GF-D8 (cell line): ENCODE data around the gene SUGCT.

Source experiments
- DNase-seq: peaks from one replicate; lab custom pipeline; 2025; lab: John Stamatoyannopoulos, UW

The SUGCT gene

DNA sequence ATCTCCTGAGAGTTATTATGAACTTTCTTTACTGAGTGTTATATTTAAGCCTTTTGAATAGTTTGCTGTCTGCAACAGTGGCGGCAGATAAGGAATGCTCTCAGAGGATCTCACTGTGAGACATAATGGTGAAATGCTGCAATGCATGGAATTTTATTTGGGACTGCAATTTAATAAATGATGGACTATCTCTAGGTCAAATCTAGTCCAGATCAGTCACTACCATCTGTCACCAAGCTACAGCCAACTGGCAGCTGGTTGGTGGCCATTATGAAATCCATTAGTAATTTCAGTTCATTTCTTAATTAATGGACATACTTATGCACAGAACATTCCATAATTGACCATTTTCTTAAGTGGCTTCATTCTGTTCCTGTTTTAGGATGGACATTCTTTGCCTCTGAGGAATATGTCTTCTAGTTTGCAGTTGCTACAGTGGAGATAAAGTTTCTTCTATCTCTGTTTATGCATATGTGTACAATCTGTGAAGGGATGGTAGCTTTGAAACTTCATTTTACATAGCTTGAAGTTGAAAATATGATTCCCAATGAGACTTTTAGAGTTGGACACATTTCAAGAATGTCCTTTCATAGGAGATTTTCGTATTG lies 586.6 kb downstream of the SUGCT start:
- DNase-seq: no peak

DNA sequence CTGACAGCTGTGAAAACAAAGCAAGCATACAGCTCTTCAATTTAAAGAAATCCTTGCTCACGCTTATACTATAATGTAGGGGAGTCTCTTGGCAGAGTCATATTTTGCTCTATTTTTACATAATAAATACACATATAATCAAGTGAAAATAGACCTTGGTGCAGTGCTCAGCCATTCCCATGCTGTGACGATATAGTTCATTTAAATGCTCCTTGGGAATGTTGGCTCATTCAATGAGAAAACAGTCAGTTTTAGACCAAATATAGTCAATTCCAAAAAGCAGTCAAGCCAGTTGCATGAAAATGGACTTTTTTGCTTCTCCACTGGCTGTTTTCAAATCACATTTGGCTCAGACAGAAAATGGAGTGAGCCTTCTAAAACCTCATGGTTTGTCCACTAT lies 587.4 kb downstream of the SUGCT start:
- DNase-seq: no peak

DNA sequence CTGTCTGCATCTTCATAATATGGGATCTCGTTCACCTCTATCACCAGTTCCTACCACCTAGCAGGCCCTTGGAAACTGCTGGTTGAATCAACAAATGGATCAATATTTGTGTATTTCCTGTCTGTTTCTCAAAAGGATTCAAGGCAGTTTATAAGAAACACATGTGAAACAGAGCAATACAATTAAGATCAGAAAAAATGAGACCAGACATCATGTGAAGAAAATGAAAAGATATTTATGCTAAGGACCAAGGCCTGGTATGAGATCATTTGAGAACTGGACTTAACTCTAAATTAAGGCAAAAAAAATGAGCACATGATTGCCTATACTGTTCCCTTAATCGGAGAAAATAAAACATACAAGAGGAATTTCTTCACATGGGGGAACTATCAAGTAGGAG lies 589.0 kb downstream of the SUGCT start:
- no peak for DNase-seq

DNA sequence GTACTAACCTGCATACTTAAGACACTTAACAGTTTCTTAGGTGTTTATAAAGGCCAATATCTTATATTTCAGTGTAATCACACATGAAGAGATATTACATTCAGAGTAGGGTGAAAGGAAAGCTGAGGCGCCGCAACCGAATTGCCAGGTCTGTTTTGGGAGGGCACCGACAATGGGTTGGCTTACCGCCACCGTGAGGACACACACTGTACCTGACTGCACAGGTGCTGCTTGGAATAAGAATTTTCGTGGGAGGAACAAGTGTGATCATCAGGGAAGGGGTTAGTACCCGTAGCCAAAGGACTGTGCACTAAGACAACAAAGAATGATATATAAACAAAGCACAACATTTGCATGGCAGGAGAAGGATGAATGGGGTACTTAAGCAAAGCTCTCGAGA lies 591.8 kb downstream of the SUGCT start:
- DNase-seq: no peak

DNA sequence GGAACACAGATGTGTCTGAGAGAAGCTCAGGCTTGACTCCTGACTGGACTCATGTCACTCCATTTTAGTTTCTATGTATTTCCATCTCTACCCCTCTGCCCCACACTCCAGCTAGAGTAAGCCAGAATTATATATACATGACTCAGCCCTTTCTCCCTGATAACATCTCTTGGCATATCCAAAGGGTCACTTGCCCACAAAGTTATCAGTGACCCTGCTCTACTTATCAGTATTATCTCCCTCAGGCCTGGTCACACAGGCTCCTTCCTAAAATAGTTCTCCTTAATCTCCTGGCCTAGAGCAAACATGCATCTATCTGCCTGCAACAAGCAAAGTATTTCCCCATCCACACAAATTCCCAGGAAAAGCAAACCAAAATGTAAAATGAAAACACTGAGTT lies 598.3 kb downstream of the SUGCT start:
- no peak for DNase-seq

DNA sequence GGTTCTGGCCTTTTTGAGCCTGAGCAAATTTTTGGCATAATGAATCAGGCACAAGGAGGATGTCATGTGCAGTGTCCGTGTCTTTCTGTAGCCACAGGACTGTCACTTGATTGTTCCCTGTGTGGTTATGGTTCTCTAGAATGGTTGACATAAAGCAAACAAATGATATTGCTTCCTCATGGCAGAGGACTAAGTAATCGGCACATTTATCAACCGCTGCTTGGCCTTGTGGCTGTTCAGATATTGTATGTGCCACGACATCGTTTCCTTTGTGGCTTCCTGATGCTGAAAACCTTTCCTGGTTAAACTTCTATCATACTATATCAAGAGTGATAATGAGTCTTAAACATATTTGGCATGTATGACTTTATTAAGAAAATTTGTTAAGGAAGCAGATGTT lies 598.8 kb downstream of the SUGCT start:
- peak; percentile 92 for DNase-seq

DNA sequence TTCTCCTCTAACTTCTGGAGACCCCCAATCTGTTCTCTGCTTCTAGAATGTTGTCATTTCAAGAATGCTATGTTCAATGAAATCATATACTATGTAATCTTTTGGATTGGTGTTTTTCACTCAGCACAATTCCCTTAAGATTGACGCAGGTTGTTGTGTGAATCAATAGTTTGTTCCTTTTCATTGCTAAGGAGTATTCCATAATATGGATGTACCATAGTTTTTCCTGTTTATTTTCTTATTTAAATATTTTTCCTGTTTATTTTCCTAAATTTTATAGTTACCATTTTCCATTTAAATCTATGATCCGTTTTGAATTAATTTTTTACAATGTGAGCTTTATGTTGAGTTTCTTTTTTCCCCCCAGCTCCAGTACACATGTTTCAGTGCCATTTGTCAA lies 604.5 kb downstream of the SUGCT start:
- DNase-seq: no peak

DNA sequence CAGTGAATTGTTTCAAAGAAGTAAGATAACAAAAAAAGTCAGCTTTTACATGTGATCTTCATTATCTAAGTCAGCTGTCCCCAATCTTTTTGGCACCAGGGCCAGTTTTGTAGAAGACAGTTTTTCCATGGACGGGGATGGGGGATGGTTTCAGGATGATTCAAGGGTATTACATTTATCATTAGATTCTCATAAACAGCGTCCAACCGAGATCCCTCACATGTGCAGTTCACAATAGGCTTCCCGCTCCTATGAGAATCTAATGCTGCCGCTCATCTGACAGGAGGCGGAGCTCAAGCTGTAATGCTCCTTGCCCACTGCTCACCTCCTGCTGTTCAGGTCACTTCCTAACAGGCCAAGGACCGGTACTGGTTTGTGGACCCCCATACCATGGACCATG lies 607.5 kb downstream of the SUGCT start:
- no peak for DNase-seq

DNA sequence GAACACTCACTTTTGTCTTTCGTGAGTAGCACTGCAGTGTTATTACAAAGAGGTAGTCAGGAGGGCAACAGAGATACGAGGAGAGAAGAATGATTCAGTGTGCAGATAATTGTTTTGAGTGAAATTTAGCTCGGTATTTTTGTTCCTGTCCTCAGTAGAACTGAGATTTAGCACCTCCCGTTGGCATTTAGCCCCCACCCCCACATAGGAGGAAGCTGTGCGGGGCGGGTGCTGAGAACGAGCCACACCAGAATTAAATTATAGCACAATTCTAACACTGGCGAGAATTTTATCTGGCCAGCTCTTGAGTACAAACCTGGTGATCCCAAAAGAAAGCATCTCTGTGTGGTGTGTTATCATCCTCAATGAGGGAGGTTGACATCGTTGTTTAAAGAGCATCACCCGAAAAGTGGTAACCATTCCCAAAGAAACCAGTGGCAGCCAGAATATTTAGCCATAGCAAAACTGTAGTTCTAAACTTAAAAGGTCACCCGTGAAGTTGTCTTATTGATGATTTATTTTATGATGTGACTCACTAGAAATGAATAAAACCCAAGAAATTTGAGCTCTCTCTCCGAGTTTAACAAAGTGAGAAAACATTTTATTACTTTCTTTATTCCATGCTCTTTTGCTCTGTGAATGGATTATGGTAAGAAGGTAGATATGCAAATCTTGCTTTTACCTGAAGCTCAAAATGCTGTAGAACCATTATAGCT lies 612.2 kb downstream of the SUGCT start:
- no peak for DNase-seq

DNA sequence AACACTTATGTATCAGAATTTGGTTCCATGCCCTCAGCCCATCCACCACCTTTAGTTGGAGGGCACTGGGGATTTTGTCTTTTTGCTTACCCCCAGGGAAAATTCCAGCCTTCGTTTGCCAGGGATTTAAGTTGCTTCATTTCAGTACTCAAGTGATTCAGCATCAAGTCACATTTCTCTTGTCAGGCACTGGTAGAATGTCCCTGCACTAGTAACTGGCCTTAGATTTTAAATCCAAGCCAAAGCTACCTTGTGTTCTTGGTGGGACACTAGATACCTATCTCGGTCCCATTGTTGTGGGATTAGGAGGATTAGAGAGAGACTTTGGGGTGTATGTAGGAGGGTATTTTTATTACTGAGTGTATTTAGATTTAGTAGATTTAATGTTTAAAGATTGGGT lies 613.1 kb downstream of the SUGCT start:
- no peak for DNase-seq

DNA sequence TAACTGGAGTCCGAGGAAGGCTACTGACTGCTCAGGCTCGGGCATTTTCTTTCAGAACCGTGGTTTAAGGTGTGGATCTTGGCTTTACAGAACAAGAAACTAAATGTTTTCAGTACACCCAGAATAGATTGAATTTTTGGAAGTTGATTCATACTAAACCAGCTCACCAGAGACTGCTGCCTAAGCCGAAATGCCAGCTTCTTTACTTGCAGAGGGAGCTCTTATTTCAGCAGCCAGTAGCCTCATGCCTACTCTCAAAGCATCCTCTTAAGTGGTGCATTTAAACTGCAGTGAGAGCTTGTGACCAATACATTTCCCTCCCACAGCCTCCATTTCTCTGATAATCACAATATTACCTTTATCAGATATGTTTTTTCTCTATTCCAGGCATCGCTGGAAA lies 615.1 kb downstream of the SUGCT start:
- DNase-seq: no peak

DNA sequence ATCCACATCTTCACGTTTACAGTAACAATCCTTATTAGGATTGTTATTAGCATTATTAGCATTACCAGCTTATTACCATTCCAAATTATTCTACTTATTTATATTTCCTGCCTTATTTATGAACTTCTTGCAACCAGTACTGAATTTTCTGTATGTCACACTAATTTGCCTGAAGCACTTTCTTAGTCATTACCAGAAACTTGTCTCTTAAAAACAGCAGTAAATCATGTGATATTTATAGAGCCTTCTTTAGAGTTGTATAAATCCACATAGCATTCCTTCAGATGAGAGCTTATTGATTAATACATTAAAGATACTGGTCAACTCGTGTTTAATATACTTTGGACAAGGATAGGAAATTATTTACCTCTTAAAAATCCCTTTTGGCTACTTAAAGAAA lies 618.6 kb downstream of the SUGCT start:
- DNase-seq: no peak

DNA sequence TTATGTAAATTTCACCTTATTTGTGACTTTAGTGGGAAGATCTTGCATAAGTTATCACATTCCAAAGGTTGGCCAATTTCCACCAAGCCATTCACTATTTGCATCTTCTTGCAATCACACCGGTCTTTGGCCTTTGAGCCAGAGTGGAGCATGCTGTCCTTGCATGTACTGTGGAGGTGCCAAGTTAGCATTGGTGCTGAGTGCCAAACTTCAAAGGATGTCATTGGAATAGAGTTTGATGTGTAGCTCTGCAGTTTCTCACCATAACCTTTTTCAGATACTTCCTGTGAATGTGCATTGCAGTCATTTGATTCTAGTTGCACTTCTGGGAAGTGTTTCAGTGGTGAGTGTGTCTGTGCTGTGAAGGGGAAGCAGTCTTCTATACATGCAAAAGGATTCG lies 620.6 kb downstream of the SUGCT start:
- no peak for DNase-seq

DNA sequence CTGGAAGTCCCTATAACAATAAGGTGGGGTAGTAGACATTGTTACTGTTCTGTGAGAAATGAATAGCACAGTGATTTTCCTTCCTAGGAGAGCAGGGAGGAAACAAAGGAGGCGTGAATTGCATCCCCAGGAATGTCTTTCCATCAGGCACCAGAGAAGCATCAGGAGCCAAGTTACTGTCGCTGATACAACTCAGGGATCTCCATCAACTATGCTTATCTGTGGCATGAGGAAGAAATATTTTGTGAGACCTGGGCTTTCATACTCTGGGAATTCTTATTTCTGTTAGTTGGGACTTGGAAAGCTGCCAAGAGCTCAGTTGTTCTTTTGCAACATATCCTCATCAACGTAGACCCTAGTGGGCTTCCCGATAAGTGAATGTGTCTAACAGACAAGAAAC lies 622.3 kb downstream of the SUGCT start:
- no peak for DNase-seq

DNA sequence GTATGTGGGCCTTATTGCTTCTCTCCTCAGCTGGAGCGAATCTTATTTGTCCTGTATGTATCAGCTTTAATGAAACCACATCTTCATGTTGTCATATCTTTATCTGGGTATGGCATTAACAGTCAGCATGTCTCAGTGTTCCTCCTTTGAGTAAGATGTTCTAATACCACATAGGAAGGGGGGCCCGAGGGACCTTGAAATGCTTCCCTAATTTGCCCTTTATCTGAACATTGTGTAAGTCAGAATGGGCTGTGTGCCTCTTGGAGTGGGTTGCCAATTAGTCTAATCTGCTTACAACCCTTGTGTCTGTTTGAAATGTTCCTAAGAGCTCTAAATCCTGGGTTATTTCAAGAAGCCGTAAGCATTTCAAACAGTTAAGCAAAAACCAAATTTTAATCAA lies 623.8 kb downstream of the SUGCT start:
- DNase-seq: no peak

DNA sequence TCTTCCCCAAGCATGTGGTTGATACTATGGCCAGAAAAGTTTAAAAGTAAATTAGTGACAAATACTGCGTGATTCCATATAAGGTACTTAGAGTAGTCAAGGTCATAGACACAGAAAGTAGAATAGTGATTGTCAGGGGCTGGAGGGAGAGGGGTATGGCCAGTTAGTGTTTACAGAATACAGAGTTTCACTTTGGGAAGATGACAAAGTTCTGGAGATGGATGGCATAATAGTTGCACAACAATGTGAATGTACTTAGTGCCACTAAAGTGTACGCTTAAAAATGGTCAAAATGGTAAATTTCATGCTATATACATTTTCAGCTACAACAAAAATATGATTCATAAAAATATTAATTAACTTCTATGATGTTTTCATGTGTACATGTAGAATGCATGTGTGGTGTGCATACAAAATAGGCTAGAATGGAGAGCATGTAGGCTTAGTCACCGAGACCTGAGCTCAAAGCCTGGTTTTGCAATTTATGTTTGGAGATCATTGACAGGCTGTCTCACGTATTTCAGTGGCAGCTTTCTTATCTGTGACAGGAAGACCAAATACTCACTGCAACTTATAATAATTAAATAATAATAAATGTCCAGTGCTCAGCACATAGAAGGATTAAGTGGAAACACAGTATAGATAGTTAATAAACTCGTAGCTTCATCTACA lies 625.6 kb downstream of the SUGCT start:
- no peak for DNase-seq

DNA sequence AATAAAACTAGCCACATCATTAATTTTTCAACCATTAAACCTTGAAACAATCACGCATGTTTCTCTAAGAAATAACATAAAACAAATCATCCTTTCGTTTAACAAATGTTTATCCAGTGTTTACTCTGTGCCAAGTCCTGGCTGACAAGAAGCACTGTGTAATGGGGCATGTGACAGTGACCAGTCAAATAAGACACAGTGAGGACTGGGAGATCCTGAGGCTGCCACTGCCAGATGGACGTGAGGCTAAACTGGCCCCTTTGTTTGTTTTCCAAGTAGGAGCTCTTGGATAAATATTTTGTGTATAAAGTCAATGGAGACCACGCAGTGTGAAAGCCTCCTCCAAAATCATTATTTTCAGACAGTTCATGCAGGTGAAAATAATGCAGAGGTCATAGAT lies 626.2 kb downstream of the SUGCT start:
- no peak for DNase-seq

DNA sequence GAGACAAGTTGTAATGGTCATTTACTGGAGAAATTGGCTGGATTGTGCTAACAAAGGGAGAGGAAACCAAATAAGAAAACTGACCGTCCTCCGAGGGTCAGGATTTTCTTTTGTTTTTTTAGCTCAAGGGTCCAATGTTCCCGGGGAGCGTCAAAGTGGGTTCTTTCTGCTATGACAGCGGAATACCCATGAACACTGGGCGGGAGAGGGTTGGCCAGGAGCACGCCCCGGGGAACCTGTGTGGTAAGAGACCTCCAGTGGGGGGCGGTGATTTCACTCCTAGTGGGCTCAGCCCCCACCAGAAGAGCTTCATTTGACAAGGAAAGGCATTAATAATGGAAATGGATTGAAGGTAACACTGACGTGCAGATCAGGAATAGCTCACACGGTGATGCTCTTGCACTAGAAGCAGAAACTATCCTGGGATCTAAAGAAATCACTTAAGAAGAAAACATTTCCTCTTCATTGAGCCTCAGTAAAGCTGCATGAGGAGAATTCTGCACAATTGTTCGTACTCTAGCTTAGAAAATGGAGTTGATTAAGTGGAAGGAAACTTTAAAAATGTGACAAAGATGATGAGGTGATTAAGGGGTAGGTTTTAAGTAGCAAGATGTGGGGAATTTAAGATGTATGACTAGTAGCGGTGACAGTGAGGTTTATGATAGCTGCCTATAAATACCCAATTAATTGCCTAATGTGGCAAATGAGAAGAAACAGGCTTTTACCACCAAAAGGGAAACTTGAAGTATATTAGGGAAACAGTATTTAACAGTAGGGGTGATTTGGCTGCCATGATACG lies 627.2 kb downstream of the SUGCT start:
- DNase-seq: no peak

DNA sequence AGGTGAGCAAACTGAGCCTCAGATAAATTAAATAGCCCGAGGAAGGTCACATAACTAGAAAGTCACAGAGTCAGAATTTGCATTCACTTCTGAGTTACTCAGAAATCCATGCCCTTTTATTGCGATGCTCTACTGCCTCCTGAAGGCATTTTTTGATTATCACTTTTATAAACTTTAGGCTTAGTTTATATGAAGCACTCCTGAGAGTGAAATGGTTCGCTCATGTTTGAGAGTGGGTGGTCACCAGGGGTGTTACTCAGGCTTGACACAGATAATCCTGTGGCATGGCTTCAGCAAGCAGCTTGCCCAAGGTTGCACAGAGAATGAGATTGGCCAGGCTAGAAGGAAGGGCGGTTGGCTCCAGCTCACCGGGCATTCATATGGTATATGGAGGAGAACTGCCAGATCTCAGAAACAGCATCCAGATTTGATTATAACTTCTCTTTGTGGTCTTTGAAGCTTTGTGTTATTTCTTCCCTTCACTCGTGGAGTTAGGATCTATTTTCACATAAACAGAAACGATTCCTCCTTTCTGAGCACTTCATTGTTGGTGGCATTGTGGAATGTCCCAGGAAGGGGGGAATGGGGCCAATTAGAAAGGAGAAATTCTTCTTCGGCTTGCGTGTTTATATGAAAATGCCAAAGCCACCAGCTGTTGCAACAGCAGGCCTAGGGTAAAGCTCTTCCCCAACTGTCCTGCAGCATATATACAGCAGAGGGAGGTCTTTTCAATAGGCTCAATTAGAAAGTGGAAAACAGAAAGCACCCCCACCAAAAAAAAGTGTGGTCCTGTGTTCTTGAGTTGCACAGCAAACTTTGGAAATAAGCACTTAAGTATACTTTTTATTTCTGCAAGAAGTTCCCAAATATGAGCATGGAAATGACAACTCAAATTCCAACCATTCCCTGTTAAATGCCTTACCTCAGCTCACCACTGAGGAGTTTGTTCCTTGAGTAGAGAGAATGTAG lies 628.8 kb downstream of the SUGCT start:
- no peak for DNase-seq

DNA sequence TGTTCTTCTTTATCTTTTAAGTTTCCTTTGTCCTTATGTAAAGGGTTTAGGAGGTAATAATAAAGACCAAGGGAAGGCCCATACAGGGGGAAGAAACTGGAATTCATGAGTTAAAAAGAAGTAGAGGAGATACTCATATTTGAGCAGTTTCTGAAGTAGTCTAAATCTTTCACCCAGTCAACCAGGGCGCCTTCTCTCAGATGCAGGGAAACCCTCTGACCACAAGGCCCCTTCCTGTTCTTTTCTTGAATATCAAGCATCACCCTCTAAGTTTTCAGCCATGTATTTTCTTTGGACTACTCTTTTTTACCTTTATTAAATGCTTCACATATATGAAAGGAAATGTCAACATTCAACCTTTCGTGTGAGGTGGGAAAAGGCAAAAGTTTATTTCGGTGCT lies 630.8 kb downstream of the SUGCT start:
- no peak for DNase-seq

DNA sequence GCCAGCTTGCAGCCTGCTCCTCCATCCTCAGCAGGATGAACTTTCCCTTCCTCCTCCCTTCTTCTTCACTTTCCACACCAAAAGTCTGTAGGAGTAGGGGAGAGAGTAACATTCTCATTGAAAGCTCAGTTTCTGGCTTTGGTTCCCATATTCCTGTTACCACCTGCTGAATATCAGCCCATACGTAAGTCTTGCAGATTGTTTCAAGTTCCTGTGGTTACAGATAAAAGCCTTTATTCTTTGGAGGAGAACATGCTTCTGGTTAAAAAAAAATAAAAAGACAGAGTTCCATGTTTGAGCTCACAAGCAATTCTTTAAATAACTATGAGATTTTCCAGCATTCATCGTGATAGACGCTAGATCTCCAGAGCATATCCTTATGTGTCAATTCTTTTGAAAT lies 637.3 kb downstream of the SUGCT start:
- no peak for DNase-seq

DNA sequence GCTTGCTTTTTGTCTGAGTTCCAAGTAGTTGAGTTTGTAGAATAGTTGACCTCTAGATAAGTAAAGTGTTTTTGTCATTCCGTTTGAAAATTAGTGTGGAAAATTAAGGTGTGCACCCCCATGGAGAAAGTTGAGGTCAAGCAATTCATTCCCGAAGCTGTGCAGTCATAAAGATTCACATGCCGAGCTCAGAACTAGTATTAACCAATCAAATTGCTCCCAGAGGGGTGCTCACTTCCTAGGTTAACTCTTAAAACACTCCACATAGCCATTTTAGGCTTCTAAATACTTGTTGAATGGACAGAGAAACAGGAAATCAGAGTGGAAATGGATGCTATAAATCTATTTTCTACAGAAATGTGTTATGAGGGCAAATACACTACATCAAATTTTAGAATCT lies 638.9 kb downstream of the SUGCT start:
- DNase-seq: no peak
